ENCODE measurements around the gene PROX1.

PROX1 gene

DNA sequence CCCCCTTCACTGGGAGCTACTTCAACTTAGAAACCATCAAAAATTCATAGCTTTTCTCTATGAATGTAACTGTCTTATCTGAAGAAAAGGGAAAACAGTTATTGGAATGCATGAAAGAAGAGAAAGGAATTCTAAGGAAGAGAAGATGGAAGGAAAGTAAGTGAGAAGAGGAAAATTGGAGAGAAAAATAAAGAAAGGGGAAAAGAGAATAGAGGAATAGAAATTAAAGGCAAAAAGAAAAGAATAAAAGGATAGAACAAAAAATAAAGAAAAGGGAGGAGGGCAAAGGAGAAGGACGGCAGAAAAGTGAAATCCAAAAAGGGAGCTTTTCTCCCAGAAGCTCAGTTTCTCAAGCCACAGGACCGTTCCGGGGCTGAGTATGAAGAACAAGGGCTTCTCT is 9.9 kb upstream of the PROX1 start:
- DNase-seq, result no peak
- in situ Hi-C loops (cut with MboI; ENCODE audit: low pct_unique_long_range_greater_than_20kb, low sequenced_read_pairs), result no loop called here

DNA sequence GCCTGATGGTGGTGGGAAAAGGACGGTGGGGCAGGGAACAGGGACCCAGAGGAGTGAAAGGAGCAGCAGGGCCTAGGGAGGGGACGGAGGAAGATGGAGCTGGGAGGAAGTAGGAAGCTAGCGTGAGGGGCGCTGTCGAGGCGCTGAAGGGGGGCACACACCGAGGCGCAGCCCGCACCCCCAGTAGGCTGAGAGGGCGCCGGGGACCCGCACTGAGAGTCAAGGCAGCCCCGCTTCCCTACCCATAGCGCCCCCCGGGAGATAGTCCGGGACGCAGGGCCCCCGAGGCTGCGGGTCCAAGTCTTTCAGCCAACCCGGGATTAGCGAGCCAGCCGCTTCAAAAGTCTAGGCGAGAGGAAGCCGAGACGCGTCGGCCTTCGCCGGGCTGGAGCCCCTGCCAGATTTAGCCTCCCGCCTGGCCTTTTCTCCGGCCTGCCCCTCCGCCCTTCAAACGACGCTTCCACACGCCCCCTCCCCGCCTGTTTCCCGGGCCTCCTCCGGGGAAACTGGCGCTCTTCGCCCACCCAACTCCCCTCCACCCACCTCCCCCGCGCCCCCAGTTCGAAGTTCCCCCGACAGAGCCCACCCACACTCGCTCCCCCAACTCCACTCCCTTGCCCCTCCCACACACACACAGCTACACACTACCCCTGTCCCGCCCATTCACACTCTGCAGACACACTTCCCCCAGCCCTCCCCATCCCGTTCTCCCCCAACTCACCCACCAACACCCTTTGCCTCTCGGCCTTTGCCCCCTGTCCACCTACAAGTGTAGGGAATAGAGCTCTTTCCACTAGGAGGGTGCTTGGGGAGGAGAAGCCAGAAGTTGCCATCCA is 7.8 kb upstream of the PROX1 start:
- no peak for DNase-seq
- in situ Hi-C loops (cut with MboI; ENCODE audit: low pct_unique_long_range_greater_than_20kb, low sequenced_read_pairs), result no loop called here

DNA sequence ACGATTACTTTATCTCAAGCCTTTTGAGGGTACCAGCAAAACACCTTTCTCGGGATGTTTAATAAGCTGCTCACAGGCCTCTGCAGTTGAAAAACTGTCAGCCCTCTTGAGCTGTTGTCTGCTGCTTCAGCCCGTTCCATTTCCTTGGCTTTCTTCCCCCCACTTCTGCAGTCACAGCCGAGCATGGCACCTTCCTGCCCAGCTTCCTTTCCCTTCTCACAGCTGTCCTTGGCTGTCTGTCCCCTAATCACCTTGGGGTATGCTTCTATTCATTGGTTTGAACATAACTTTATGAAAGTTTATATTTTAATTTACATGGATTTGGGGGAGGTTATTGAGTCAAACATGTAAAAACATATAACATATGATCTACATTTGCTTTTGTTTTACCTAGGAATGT is 6.9 kb upstream of the PROX1 start:
- in situ Hi-C loops (cut with MboI; ENCODE audit: low pct_unique_long_range_greater_than_20kb, low sequenced_read_pairs), result no loop called here
- no peak for DNase-seq

DNA sequence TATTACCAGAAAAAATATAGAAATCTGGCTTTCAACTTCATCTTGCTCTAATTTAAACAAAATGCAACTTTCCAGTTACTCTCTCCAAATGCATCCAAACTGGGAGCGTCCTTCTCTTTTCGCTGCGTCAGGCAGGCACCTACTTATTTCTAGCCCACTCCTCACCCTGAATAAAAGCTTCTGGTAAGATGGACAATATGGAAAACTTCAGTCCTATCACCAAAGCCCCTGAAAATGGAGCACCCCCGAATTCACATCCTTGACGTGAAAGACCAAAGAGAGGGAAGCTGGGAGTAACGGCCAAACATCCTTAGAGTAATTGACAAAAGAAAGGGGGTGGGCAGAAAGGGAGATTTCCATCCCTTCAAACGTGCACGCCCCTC is 5.5 kb upstream of the PROX1 start:
- in situ Hi-C loops (cut with MboI; ENCODE audit: low pct_unique_long_range_greater_than_20kb, low sequenced_read_pairs), result no loop called here

DNA sequence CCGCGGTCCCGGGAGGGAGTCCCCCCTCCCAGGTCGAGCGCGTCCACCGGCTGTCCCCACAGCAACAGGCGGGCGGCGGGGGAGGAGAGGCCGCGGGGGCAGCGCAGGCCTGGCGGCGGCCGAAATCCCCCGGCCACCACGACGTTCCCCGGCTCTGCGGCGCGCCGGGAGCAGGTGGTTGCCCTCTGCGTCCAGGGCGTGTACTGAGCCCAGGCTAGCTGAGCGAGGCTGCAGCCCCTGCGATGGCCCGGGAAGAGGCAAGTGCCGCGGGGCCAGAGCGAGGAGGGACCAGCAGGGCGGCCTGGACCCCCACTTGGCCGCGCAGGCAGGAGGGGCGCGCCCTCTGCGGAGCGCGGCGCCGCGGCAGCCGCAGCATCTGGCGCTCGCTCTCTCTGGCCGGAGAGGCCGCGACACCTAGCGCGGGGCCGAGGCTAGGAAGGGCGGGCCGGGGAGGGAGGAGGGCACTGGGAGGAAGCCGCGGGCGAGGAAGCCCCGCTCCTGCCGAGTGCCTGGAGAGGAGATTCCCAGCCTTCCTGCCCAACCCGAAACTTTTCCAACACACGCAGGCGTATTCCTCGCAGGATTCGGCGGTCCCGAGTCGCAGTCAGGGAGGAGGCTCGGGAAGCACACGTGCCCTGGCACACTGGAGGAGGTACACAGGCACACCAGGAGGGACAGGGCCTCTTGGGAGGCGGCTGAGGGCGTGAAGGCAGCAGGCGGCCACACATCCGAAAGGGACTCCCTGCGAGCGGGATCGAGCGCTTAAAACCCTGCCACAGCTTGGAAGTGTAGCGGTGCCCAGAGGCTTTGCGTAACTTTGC is 4.9 kb upstream of the PROX1 start:
- DNase-seq, result no peak
- in situ Hi-C loops (cut with MboI; ENCODE audit: low pct_unique_long_range_greater_than_20kb, low sequenced_read_pairs), result no loop called here

More for the DNA sequence above, 5.5 kb upstream of the PROX1 start:
- DNase-seq, result no peak

DNA sequence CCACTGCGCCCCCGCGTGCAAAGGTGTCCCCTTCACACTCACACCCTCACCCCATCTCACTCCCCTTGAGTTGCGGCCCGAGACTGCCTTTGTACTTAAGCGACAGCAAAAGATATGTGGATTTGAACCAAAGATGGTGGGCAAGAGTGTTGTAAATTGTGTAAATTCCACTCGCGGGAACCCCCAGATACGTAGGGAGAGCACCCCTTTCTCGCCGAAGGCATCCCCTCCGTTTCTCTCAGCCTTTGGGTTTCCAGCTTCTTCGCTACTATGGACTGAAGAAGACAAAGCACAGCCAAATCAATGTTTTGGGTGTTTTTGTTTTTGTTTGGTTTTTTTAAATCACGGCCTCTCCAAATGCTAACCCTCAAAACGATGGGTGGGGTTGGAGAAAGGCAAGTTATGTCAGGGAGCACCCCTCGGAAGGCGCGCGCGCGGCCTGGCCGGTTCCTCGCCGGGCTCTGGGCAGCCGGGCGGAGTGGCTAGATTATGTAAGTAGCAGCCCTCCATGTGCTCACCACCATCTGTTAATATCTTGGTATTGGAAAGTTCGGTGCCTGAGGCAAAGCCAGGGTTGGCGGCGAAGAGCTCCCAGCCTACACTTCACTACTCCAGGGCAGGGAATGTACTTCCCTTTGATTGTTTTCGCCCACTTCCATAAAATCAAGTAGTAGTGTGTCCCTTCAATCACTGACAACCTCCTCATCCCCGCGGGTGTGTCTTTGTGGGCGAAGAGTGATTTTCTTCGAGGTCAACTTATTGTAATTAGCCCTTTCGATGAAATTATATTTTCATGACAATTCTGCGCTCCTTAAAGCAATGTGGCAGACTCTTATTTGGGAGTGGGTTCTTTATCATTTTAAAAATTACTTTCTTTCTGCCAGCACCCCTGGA is 4.0 kb upstream of the PROX1 start:
- in situ Hi-C loops (cut with MboI; ENCODE audit: low pct_unique_long_range_greater_than_20kb, low sequenced_read_pairs), result no loop called here
- DNase-seq, result no peak

DNA sequence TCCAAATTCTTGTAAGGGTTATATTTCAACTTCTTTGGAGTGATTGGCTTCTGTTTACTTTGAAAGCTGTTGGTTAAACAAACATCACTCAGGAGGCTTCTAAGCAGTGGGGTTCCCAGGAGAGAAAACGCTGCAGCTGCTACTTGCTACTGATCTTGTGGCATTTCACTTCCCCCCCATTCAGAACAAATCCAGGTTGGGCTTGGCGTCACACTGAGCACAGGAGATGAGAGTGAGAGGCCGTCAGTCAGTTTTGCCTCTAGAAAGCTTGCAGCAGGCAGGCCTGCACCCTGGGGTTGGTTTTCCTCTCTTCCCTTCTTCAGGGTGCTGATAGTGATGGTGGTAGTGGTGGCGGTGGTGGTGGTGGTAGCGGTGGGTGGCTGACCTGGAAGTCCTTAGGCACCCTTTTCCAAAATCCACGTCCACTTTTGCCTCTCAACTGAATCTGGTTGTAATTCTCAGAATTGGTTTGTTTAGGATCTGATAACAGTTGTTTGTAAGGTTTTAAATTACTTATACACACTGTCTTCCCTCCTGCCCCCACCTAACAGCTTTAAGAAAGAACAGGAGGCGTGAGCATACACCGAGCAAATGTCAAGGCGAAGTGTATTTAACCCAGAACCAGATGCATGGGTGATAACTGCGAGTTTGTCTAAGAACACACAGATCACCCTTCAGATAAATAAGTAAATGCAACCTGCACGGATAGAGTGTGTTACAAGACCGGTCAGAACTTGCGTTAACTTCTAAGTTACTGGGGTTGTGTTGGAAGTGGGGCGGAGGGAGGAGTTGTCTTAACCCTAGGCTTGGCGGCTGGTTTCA is 3.2 kb upstream of the PROX1 start:
- in situ Hi-C loops (cut with MboI; ENCODE audit: low pct_unique_long_range_greater_than_20kb, low sequenced_read_pairs), result no loop called here
- DNase-seq, result no peak

DNA sequence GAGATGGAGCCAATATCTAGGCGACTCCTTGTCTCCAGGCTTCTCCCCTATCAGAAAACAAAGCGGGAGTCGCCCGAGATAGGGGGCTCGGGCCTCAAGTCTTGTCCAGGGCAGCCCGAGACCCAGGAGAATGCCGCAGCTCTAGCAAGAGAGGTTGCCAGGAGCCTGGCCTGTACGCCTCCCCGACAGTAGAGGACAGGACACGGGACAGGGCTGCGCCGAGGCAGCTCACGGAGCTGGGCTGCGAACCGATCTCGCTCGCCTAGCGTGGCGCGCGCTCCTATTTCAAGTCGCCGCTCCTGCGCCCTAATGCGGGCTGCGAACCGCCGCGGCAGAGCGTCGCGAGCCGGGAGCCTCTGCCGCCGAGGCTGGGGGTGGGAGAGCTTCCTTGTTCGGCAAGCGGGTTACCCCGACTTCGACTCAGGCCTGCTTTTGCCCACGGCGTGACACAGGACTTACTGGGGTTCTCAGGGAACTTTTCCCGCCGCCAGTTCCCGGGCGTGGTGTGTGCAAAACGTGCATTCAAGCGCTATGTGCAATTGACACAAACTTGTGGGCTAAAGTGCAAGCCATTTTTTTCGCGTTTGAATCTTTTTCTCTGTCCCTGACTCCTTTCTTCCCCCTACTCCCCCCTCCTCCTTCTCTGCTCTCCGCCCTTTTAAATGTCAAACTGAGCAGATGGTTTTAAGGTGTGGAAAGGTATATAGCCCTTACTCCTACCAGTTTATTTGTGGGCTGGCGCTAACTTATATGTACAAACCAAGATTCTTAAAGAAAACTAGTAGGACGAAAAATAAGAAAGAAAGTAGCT is 2.4 kb upstream of the PROX1 start:
- in situ Hi-C loops (cut with MboI; ENCODE audit: low pct_unique_long_range_greater_than_20kb, low sequenced_read_pairs), result no loop called here
- no peak for DNase-seq

DNA sequence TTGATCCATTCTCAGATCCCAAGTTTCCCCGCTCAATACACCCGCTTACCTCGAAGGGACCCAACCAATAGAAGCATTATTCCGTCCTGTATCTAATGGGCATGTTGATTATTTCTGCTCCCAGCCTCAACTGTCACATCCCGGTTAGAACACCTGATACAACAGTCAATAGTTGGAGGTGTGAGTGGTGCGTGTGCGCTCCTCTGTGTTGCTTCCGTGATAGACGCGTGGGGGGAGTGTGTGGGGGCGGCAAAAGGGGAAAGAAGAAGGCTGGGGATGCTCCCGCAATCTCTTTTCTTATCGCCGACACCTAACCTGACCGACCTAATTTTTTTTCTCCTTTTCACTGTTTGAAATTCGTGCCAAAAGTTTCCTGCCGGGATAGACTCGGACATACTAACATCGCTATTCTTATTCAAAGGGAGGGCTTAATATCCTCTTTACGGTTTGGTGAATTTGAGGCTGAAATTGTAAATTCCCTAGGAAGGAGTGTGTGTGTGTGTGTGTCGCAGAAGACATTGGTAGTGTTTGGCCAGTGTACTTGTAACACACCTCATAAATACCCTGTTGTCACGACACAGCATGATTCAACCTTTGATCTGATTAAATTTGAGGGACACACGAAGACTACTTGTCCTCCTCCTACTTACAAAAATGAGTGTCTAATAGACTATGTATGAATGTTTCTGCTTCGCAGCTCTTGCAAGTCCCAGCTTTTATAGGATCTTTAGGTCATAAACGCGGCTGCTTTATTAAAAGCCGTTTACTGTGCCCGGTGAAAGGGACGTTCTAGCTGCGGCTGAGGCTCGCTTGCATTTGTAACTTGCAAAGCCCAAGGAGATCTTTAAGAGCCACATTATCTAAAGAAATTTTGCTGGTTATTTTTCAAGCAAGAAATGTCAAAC is 1.5 kb upstream of the PROX1 start:
- in situ Hi-C loops (cut with MboI; ENCODE audit: low pct_unique_long_range_greater_than_20kb, low sequenced_read_pairs), result no loop called here
- DNase-seq, result no peak

DNA sequence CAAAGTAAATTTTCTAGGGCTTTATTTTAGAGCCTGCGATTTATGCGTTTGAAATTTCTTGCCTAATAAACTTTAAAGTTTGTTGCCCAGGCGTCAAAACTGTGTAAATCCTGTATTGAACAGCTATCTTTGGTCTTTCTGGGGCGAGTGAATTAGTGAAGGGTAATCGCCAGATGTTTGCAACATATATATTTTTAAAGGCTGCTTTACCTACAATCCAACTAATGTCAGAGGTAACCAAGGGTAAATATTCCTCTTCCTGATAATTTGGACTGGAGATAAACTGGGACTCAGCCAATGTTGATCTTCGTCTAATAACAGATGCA is 885 bp upstream of the PROX1 start:
- in situ Hi-C loops (cut with MboI; ENCODE audit: low pct_unique_long_range_greater_than_20kb, low sequenced_read_pairs), result no loop called here

DNA sequence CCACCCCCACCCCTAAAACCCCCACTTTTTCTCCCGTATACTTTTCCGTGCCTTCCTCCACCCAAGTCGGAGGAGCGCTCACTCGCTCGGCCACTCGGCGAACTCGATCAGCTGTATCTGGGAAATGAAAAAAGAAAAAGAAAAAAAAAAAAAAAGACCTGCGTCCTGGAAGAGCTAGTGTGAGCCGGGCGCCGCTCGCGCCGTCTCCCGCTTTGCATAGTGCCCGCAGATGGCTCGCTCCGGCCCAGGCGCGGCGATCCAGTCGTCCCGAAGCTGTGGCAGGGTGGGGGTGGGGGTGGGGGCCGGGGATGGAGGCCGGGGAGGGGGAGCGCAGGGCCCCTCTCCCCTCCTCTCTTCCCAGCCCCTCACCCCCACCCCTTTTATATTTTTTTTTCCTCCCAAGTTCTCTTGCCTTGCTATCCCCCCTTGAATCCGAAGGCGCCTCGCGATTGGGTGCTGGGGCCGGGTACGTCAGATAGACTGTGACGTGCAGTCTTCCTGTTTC is 299 bp upstream of the PROX1 start:
- peak; percentile 14 for DNase-seq
- in situ Hi-C loops (cut with MboI; ENCODE audit: low pct_unique_long_range_greater_than_20kb, low sequenced_read_pairs), result no loop called here

More for the DNA sequence above, 885 bp upstream of the PROX1 start:
- DNase-seq, result no peak

DNA sequence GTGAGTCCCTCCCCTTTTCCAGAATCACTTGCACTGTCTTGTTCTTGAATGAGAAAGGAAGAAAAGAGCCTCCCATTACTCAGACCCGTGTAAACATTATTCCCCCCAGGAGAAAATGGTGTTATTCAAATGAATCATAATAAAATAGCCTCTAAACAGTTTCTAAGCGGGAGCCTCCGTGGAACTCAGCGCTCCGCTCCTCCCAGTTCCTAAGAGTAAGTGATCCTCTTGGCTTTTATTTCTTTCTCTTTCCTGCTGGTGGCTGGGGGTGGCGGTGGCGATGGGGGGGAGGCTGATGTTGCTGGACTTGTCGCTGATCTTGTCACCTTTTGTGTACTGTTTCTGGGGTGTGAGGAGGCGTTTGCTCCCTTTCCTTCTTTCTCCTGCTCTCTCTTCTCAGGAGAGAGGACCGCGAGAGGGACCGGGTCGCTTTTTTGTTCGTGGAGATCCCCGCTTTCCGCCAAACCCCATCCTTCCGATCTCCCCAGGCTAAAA is 781 bp downstream of the PROX1 start:
- DNase-seq, result no peak
- in situ Hi-C loops (cut with MboI; ENCODE audit: low pct_unique_long_range_greater_than_20kb, low sequenced_read_pairs), result no loop called here

DNA sequence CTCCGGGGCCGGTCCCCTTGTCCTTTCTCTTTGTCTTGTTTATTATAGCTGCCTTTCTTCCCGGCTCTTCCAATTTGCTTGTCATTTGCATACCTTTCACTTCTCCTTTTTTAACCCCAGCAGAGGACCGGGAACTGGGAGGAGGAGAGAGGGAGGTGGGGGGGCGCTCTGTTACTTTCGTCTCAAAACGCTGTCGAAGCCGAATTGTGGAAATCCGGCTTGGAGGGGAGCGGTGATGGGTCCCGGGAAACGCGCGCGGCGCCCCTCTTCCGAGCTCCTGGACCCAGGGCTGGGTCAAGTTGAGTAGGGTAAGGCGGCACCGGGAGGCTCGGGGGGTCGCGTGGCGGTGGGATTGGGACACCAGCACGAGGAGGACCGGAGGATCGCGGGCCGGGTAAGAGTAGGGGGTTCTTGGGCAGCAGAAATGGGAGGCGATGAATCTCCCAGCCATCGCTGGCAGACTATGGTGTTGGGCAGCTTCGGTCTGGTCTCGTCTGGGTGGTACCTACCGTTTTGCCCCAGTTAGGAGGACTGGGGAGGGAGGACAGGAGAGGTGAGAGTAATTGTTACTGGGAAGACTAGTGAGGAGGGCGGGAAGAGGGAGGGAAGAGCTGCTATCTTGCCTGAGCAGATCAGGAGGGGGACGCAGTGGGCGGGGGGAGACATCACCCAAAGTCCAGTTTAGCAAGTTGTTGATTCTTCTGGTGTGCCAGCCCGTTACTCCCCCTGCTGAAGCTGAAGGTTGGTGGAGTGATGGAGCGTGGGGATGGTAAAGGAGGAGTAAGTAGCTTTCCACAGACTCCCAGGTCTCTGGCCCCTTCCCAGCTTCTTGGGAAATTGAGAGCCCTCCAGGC is 1.5 kb downstream of the PROX1 start:
- in situ Hi-C loops (cut with MboI; ENCODE audit: low pct_unique_long_range_greater_than_20kb, low sequenced_read_pairs), result no loop called here
- peak; percentile 66 for DNase-seq

DNA sequence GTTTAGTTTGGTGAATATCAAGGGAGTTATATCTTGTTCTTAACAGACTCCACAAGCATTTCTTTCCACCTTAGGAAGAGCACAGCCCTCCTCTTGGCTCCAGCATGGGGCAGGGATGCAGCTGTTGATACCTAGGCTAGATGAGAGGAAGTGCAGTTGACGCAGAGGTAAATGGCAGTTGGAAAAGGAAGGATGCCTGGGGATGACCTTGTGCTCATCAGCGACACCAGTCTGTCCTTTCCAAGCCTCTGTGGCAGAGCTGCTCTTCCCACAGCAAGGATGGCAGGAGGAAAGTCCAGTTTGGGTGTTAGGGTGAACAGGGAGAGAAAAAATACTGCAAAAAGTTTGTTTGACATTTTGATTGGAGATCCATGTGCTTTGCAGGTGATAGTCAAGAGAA is 6.2 kb downstream of the PROX1 start:
- no peak for DNase-seq
- in situ Hi-C loops (cut with MboI; ENCODE audit: low pct_unique_long_range_greater_than_20kb, low sequenced_read_pairs), result no loop called here

DNA sequence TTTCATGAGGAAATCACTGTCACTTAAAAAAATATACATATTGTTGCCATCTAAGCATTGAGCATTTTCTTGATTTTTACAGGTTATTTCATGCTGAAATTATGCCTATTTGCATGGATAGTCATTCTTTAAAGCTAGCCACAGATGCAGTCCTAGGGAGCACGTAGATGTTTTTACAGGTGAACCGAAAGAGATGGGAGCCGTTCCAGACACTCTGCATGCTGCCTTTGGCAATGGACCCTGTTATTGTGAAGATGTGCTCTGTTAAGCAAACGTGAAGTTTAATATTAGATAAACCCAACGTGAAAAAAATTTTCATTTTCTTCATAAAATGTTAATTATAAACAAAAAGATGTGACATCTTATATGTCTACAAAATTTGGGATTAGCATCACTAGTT is 7.1 kb downstream of the PROX1 start:
- in situ Hi-C loops (cut with MboI; ENCODE audit: low pct_unique_long_range_greater_than_20kb, low sequenced_read_pairs), result no loop called here
- DNase-seq, result no peak

DNA sequence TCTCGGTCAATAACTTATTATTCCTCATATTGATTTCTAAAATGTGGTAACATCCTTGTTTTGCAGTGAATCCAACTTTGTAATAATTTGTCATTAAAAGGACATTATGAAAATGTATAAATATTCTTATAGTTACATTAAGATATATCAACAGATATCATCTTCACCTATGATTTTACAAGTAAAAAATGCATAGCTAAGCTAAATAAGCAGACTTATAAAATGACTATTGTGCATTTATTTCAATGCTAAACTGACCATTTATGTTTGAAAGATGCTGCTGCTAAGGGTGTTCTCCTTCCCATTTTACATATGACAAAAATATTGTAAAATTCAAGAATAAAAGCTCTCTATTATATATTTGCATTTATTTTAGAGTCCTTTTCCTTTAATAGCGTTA is 7.8 kb downstream of the PROX1 start:
- in situ Hi-C loops (cut with MboI; ENCODE audit: low pct_unique_long_range_greater_than_20kb, low sequenced_read_pairs), result no loop called here
- no peak for DNase-seq
